Breast epithelium (tissue), 4 donors: Measurements from ENCODE around the gene CSNK1G1. TPM values are rescaled to one million over a fixed set of nuclear protein-coding genes. Genes with fewer than 3 reads are reported as not detected.

Source experiments
- DNase-seq, 2 donors: peaks; one replicate each; pipeline ENCODE4 v3.0.0-alpha.2; 2019; ENCODE audit warnings: low spot score in 2 of 2
- H3K27ac ChIP-seq, 2 donors: fragments of 200-600 bp; sonication (generic) in 1 of 2; one replicate each; pipeline ENCODE4 v1.5.1; 2016 to 2019; ENCODE audit warnings: mild to moderate bottlenecking in 1 of 2
- H3K27me3 ChIP-seq, 2 donors: fragments of 200-600 bp; sonication (generic) in 1 of 2; one replicate each; pipeline versions ENCODE4 v1.5.1 to v1.6.0; 2017 to 2019; ENCODE audit warnings: control low read depth in 1 of 2, mild to moderate bottlenecking in 1 of 2
- H3K36me3 ChIP-seq: fragments of 200-600 bp; one replicate; pipeline ENCODE4 v1.5.1; 2019
- H3K4me1 ChIP-seq, 2 donors: fragments of 200-600 bp; sonication (generic); one replicate each; pipeline ENCODE4 v1.5.1; 2016 to 2019; ENCODE audit warnings: control low read depth in 1 of 2
- H3K4me3 ChIP-seq, 3 donors: fragments of 200-600 bp; sonication (generic); 1 replicate in 2 of 3; 2 replicates in 1 of 3; pipeline ENCODE4 v1.5.1; 2016 to 2019; ENCODE audit warnings: mild to moderate bottlenecking in 3 of 3, moderate library complexity in 2 of 3
- H3K9me3 ChIP-seq, 2 donors: fragments of 200-600 bp; sonication (generic) in 1 of 2; one replicate each; pipeline ENCODE4 v1.5.1; 2016 to 2019; ENCODE audit warnings: control low read depth in 1 of 2
- CTCF ChIP-seq, 3 donors: fragments of 450-650 bp; IDR thresholded peaks; one replicate each; pipeline ENCODE4 v1.5.1; 2016 to 2017; ENCODE audit warnings: antibody characterized with exemption in 3 of 3, mild to moderate bottlenecking in 3 of 3, moderate library complexity in 3 of 3
- POLR2A ChIP-seq: fragments of 450-650 bp; IDR thresholded peaks from one replicate; pipeline ENCODE4 v1.6.1; 2016; ENCODE audit warnings: antibody characterized with exemption, mild to moderate bottlenecking, moderate library complexity
- POLR2AphosphoS5 ChIP-seq, 3 donors: sonication (generic); formaldehyde crosslinking; IDR thresholded peaks; one replicate each; pipeline ENCODE4 v1.6.1; 2017; ENCODE audit warnings: antibody characterized with exemption in 3 of 3
- intact Hi-C: fragments of 100-400 bp; cut with DNase I; formaldehyde crosslinking; loops from one replicate; pipeline ENCODE4 v1.15.1; 2023; ENCODE audit warnings: low total_unique reads
- total RNA-seq, 3 donors: library from RNA; depleted of rRNA; stranded (reverse); fragments of >200 nt; gene quantifications; one replicate each; pipeline ENCODE4 v1.1.0, GENCODE V29; 2016

Gene CSNK1G1
- total RNA-seq, 3 donors from 2014 or later = 12.6 to 37.7 (median 31.2) TPM

GRCh38 chr15:64131547-64131946 lies 224.4 kb downstream of the CSNK1G1 start:
- Histone ChIP-seq H3K4me3 (no peak overlapping the region), H3K36me3 (peaks cover 13% of the 10 kb centered on the region), H3K27ac (no peak overlapping the region), H3K27me3 (no peaks in the 10 kb centered on the region), H3K4me1 (no peaks in the 10 kb centered on the region), H3K9me3 (no peaks in the 10 kb centered on the region)
- TF ChIP-seq POLR2A (no peak), CTCF (IDR thresholded peaks at IDR 0.05) (no peak), POLR2AphosphoS5 (IDR thresholded peaks at IDR 0.05) (no peak)
- DNase-seq = no peak
- intact Hi-C loops = no loop called here

GRCh38 chr15:64130159-64130558 lies 225.8 kb downstream of the CSNK1G1 start:
- peaks cover 9% of the 10 kb centered on the region for H3K36me3 ChIP-seq
- no peaks in the 10 kb centered on the region for H3K4me1 ChIP-seq

GRCh38 chr15:64127521-64128270 lies 228.3 kb downstream of the CSNK1G1 start:
- intact Hi-C loops = no loop called here
- no peak for TF ChIP-seq POLR2AphosphoS5 (IDR thresholded peaks at IDR 0.05)
- TF ChIP-seq CTCF (IDR thresholded peaks at IDR 0.05) = no peak
- TF ChIP-seq POLR2A = no peak
- Histone ChIP-seq H3K27ac (peak overlapping the region in 1 of 2 donors; percentile 3), H3K4me3 (no peak overlapping the region), H3K27me3 (no peaks in the 10 kb centered on the region), H3K4me1 (no peaks in the 10 kb centered on the region), H3K36me3 (peaks cover 9% of the 10 kb centered on the region), H3K9me3 (no peaks in the 10 kb centered on the region)
- DNase-seq = no peak

More at GRCh38 chr15:64130159-64130558, 225.8 kb downstream of the CSNK1G1 start:
- H3K4me3 ChIP-seq = no peak overlapping the region
- no peaks in the 10 kb centered on the region for H3K9me3 ChIP-seq
- no peak for TF ChIP-seq POLR2AphosphoS5 (IDR thresholded peaks at IDR 0.05)
- TF ChIP-seq POLR2A = no peak
- no peak for TF ChIP-seq CTCF (IDR thresholded peaks at IDR 0.05)
- intact Hi-C loops = no loop called here
- H3K27me3 ChIP-seq = no peaks in the 10 kb centered on the region
- no peak overlapping the region for H3K27ac ChIP-seq
- no peak for DNase-seq

- intact Hi-C loops = no loop called here
- Histone ChIP-seq H3K36me3 (peaks cover 9% of the 10 kb centered on the region), H3K27ac (no peak overlapping the region), H3K27me3 (no peaks in the 10 kb centered on the region), H3K4me3 (no peak overlapping the region), H3K9me3 (no peaks in the 10 kb centered on the region), H3K4me1 (no peaks in the 10 kb centered on the region)
- no peak for DNase-seq
- TF ChIP-seq CTCF (IDR thresholded peaks at IDR 0.05) = no peak
- no peak for TF ChIP-seq POLR2A
- no peak for TF ChIP-seq POLR2AphosphoS5 (IDR thresholded peaks at IDR 0.05)
Observed at GRCh38 chr15:64125978-64126377, 230.0 kb downstream of the CSNK1G1 start.

- no peaks in the 10 kb centered on the region for H3K27me3 ChIP-seq
- no peaks in the 10 kb centered on the region for H3K9me3 ChIP-seq
Observed at GRCh38 chr15:64122936-64123351, 233.0 kb downstream of the CSNK1G1 start.

More at GRCh38 chr15:64122936-64123351, 233.0 kb downstream of the CSNK1G1 start:
- Histone ChIP-seq H3K4me3 (no peak overlapping the region), H3K27ac (peak overlapping the region; percentile 40 to 52), H3K4me1 (no peaks in the 10 kb centered on the region), H3K36me3 (peaks cover 1% of the 10 kb centered on the region)
- TF ChIP-seq POLR2AphosphoS5 (IDR thresholded peaks at IDR 0.05) (no peak), POLR2A (no peak), CTCF (IDR thresholded peaks at IDR 0.05) (no peak)
- intact Hi-C loops = no loop called here
- DNase-seq = no peak
